Stimulated activated CD4-positive, alpha-beta T cell treated with anti-CD3 and anti-CD28 coated beads, Interleukin-12 subunit alpha, Interleukin-12 subunit beta, amount 100 ng/mL, for 48 hours (primary cell): ENCODE results near the gene MT2A.
A peak's percentile ranks its signal among the peaks of the same experiment; 100 is the strongest.
"Not testable (repeated sequence)": the region's sequence is repeated elsewhere in the genome, so short reads cannot be mapped to it uniquely, and the experiment has no call there.

Experiments
- DNase-seq, 3 donors: peaks; one replicate each; pipeline ENCODE4 v3.0.0-alpha.2; 2020; ENCODE audit warnings: low read depth in 2 of 3, low spot score in 1 of 3

MT2A gene

DNA sequence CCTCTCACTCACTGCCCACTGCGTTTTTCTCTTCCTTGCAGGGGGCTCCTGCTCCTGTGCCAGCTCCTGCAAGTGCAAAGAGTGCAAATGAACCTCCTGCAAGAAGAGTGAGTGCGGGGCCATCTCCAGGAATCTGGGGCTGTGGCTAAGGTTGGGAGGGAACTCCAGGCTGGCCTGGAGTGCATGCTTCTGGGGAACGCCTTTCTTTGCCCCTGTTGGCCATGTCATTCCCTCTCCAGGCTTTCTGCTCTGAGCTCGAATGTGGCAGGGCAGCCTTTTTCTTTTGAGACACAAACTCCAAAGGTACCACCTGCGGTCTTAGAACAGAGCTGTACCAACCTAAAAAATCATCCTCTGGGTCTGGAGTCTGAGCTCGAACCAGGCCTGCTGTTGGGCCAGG, 9.8 kb downstream of the MT2A start:
- DNase-seq: no peak

DNA sequence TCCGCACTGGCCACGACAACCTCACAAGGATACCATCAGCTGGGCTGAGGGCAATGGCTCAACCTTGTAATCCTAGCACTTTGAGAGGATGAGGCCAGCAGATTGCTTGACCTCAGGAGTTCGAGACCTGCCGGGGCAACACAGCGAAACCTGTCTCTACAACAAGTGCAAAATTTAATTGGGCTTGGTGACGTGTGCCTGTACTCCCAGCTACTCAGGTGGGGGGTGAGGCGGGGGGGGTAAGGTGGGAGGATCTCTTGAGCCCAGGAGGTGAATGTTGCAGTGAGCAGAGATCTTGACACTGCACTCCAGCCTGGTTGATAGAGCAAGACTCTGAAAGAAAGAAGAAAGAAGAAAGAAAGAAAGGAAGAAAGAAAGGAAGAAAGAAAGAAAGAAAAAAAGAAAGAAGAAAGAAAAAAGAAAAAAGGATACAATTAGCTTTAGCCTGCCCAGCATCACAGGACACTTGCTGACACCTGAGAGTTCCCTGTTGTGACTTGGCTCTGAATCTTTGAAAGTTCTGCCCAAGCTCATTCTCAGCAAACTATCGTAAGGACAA, 12.0 kb downstream of the MT2A start:
- no peak for DNase-seq

DNA sequence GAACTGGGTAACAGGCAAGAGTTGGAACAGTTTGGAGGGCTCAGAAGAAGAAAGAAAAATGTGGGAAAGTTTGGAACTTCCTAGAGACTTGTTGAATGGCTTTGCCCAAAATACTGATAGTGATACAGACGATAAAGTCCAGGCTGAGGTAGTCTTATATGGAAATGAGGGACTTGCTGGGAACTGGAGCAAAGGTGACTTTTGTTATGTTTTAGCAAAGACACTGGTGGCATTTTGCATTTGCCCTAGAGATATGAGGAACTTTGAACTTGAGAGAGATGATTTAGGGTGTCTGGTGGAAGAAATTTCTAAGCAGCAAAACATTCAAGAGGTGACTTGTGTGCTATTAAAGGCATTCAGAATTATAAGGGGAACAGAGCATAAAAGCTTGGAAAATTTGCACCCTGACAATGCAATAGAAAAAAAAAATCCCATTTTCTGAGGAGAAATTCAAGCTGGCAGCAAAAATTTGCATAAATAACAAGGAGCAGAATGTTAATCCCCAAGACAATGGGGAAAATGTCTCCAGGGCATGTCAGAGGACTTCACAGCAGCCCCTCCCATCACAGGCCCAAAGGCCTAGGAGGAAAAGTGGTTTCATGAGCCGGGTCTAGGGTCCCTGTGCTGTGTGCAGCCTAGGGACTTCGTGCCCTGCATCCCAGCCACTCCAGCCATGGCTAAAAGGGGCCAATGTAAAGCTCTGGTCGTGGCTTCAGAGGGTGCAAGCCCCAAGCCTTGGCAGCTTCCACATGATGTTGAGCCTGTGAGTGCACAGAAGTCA, 13.5 kb downstream of the MT2A start:
- not testable (repeated sequence) for DNase-seq

DNA sequence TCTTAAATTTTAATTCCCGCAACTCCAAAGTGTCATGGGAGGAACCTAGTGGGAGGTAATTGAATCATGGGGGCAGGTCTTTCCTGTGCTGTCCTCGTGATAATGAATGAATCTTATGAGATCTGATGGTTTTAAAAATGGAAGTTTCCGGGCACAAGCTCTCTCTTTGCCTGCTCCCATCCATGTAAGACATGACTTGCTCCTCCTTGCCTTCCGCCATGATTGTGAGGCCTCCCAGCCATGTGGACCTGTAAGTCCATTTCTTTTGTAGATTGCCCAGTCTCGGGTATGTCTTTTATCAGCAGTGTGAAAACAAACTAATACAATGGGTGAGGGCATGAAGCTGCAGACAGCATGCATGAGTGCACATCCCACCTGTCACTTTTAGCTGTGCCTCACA, 14.8 kb downstream of the MT2A start:
- not testable (repeated sequence) for DNase-seq

GRCh38 chr16:56623637-56624036, 15.3 kb downstream of the MT2A start:
- no peak for DNase-seq

GRCh38 chr16:56625140-56625942, 17.0 kb downstream of the MT2A start, which contains the start of gene MT1E:
Gene MT1E, plus strand, starts transcription at chr16:56625781. Its CDS starts 71 bp downstream, at chr16:56625852.
- peak in 2 of 3 donors; percentile 58 to 62 for DNase-seq

DNA sequence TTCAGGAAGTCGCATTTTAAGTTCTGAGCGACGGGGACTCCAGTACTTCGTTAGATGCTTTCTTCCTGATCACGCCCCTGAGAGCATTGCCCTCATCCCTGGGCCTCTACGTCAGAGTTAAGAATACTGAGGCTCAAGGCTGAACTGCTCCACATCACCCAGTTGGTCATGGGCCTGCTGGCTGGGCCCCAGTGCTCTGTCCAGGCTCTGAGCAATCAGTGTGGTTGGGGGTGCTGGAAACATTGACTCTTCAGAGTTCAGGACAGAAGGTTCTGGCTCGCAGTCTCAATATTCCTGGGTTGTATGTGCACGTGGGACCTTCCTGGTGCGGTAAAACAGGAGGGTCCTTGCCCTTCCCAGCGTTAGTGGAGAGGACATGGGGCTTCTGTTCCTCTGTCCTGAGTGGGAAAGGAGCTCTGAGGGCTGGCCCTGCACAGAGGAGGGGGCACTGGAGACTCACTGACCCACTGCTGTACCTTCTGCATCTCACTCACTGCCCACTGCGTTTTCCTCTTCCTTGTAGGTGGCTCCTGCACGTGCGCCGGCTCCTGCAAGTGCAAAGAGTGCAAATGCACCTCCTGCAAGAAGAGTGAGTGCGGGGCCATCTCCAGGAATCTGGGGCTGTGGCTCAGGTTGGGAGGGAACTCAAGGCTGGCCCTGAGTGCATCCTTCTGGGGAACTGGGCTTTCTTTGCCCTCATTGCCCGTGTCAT, 17.7 kb downstream of the MT2A start:
- no peak for DNase-seq

GRCh38 chr16:56626685-56627084, 18.3 kb downstream of the MT2A start:
- no peak for DNase-seq

DNA sequence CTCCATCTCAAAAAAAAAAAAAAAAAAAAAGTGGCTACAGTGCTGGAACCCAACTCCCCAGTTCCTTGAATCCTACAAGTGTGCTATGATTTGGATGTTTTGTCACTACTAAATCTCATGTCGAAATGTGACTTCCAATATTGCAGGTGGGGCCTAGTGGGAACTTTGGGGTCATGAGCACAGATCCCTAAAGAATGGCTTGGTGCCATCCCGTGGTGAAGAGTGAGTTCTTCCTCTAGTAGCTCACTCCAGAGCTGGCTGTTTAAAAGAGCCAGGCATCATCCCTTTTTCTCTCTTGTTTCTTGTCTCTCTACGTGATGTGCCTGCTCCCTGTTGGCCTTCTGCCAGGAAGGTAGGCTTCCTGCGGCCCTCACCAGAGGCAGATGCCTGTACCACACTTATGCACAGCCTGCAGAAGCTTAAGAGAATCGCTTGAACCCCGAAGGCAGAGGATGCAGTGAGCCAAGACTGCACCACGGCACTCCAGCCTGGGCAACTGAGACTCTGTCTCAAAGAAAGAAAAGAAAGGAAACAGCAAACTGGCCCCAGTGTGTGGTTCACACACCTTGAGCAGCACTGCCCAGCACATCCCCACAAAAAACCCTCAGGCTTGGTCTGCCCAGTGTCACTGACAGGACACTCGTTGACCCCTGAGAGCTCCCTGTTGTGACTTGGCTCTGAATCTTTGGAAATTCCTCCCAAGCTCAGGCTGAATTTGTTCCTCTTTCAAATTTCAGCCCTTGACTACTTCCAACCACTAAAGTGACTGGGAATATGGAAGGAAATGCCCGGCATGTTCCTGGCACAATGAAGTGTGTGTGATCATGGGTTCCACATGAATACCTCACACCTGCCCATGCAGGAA, 20.3 kb downstream of the MT2A start:
- no peak for DNase-seq

GRCh38 chr16:56629531-56629930, 21.1 kb downstream of the MT2A start:
- no peak for DNase-seq

DNA sequence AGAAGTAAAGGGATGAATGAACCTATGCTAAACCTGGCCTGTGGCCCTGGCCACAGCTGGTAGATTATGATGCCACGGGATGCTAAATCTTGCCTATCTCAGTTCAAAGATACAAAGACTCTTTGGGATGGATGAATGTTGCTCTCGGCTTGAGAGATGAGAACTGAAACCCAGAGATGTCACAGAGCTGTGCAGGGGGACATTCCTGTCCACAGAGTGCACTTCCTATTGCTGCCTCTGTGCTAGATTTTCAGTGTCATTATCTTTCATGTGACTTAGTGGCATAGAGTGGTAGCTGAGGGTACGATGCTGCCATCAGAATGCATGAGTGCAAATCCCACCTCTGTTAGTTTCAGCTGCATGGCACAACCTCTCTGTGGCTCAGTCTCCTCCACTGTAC, 21.8 kb downstream of the MT2A start:
- DNase-seq: no peak

GRCh38 chr16:56631197-56631596, 22.8 kb downstream of the MT2A start:
- DNase-seq: no peak

- DNase-seq: no peak
These were observed 23.4 kb downstream of the MT2A start for GRCh38 chr16:56631832-56632155.

GRCh38 chr16:56632156-56632847, 23.9 kb downstream of the MT2A start, which contains the start of gene MT1M:
Gene MT1M, plus strand, starts transcription at chr16:56632659. Its CDS starts 73 bp downstream, at chr16:56632732.
- DNase-seq: no peak

GRCh38 chr16:56632848-56633365, 24.5 kb downstream of the MT2A start:
- no peak for DNase-seq

DNA sequence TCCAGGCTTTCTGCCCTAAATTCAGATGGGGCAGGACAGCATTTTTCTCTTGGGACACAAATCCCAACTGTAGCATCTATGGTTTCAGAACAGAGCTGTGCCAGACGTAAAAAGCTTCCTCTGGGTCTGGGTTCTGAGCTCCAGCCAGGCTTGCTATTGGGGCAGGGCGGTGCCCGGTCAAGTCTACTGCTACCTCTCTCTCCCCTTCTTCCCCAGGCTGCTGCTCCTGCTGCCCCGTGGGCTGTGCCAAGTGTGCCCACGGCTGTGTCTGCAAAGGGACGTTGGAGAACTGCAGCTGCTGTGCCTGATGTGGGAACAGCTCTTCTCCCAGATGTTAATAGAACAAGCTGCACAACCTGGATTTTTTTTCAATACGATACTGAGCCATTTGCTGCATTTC, 25.2 kb downstream of the MT2A start:
- DNase-seq: no peak

GRCh38 chr16:56634715-56635440, 26.5 kb downstream of the MT2A start:
- DNase-seq: no peak

DNA sequence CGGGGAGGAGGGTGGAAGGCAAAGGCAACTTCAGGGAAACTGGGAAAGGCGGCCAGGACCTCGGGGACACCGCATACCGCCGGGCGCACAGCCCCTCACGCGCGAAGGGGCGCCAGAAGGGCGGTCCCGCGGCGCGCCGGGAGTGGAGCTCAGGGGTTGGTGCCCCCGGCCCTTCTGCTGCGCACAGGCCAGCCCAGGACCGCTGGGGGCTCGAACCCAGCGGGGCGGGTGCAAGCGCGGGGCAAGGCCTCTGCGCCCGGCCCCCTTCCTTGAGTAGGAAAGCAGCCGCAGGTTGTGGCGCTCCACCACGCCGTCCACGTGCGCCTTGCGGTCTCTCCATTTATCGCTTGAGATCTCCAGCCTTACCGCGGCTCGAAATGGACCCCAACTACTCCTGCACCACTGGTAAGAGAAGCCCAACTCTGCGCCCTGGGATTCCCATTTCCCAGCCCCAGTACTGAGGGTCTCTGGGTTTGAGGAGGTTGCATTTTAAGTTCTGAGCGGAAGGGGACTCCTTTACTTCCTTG, 27.1 kb downstream of the MT2A start:
- DNase-seq: no peak
